Measurements from ENCODE around the gene UTP20. TPM values are rescaled to one million over a fixed set of nuclear protein-coding genes. Genes with fewer than 3 reads are reported as not detected.

UTP20 gene
- total RNA-seq, 1 donor from 2014 or later: 19.3 TPM

- H3K9me3 ChIP-seq (ENCODE audit: insufficient read depth, low read depth, low read length): no peaks in the 10 kb centered on the region
- H3K36me3 Mint-ChIP-seq (ENCODE audit: low read depth, unreplicated experiment): no peaks in the 10 kb centered on the region
- H3K4me3 ChIP-seq (ENCODE audit: insufficient read depth, low read depth, low read length): no peak overlapping the region
- no peaks in the 10 kb centered on the region for H3K4me1 ChIP-seq (ENCODE audit: insufficient read depth, low read length)
- H3K36me3 ChIP-seq (ENCODE audit: insufficient read depth, low read length): peaks cover 29% of the 10 kb centered on the region
- no peak for DNase-seq (ENCODE audit: low read depth)
- no peaks in the 10 kb centered on the region for H3K79me2 ChIP-seq (ENCODE audit: insufficient read depth, low read length)
- no peak for FAIRE-seq
- H2AFZ ChIP-seq (ENCODE audit: low read depth, low read length): no peak overlapping the region
- H3K27me3 Mint-ChIP-seq (ENCODE audit: low read depth, unreplicated experiment): no peaks in the 10 kb centered on the region
- no peaks in the 10 kb centered on the region for H3K27me3 ChIP-seq (ENCODE audit: insufficient read depth, low read length)
- no peaks in the 10 kb centered on the region for H3K9me3 Mint-ChIP-seq (ENCODE audit: unreplicated experiment)
- H4K20me1 ChIP-seq (ENCODE audit: insufficient read depth, low read length): no peaks in the 10 kb centered on the region
- TF ChIP-seq CTCF (IDR thresholded peaks at IDR 0.05; ENCODE audit: insufficient read depth, low read depth, low read length): no peak
- TF ChIP-seq EZH2 (IDR thresholded peaks at IDR 0.05; ENCODE audit: insufficient read depth, low read length): no peak
- no peak overlapping the region for H3K4me2 ChIP-seq (ENCODE audit: low read length)
- H3K27ac ChIP-seq (ENCODE audit: low read depth, low read length): no peak overlapping the region
- no peak overlapping the region for H3K27ac Mint-ChIP-seq (ENCODE audit: unreplicated experiment)
- H3K9ac ChIP-seq (ENCODE audit: low read length): no peak overlapping the region
- H3K4me3 Mint-ChIP-seq (ENCODE audit: unreplicated experiment): no peak overlapping the region
- no peaks in the 10 kb centered on the region for H3K4me1 Mint-ChIP-seq (ENCODE audit: low read depth, unreplicated experiment)
Observed at GRCh38 chr12:101330631-101331030, 50.7 kb downstream of the UTP20 start.

- FAIRE-seq (peak; percentile 47), DNase-seq (ENCODE audit: low read depth) (no peak)
- Mint-ChIP-seq H3K27me3 (ENCODE audit: low read depth, unreplicated experiment) (no peaks in the 10 kb centered on the region), H3K4me3 (ENCODE audit: unreplicated experiment) (no peak overlapping the region), H3K9me3 (ENCODE audit: unreplicated experiment) (no peaks in the 10 kb centered on the region), H3K36me3 (ENCODE audit: low read depth, unreplicated experiment) (no peaks in the 10 kb centered on the region), H3K4me1 (ENCODE audit: low read depth, unreplicated experiment) (no peaks in the 10 kb centered on the region), H3K27ac (ENCODE audit: unreplicated experiment) (no peak overlapping the region)
- H3K9ac ChIP-seq (ENCODE audit: low read length): no peak overlapping the region
- TF ChIP-seq CTCF (IDR thresholded peaks at IDR 0.05; ENCODE audit: insufficient read depth, low read depth, low read length) (no peak), EZH2 (IDR thresholded peaks at IDR 0.05; ENCODE audit: insufficient read depth, low read length) (no peak)
- no peak overlapping the region for H2AFZ ChIP-seq (ENCODE audit: low read depth, low read length)
- H3K4me2 ChIP-seq (ENCODE audit: low read length): no peak overlapping the region
- H3K36me3 ChIP-seq (ENCODE audit: insufficient read depth, low read length): peaks cover 33% of the 10 kb centered on the region
- H3K4me3 ChIP-seq (ENCODE audit: insufficient read depth, low read depth, low read length): no peak overlapping the region
- no peaks in the 10 kb centered on the region for H4K20me1 ChIP-seq (ENCODE audit: insufficient read depth, low read length)
- no peaks in the 10 kb centered on the region for H3K27me3 ChIP-seq (ENCODE audit: insufficient read depth, low read length)
- H3K4me1 ChIP-seq (ENCODE audit: insufficient read depth, low read length): no peaks in the 10 kb centered on the region
- no peaks in the 10 kb centered on the region for H3K79me2 ChIP-seq (ENCODE audit: insufficient read depth, low read length)
- H3K9me3 ChIP-seq (ENCODE audit: insufficient read depth, low read depth, low read length): no peaks in the 10 kb centered on the region
- no peak overlapping the region for H3K27ac ChIP-seq (ENCODE audit: low read depth, low read length)
Observed at GRCh38 chr12:101336437-101336836, 56.5 kb downstream of the UTP20 start.

- DNase-seq (ENCODE audit: low read depth) (no peak), FAIRE-seq (no peak)
- no peaks in the 10 kb centered on the region for H3K27me3 ChIP-seq (ENCODE audit: insufficient read depth, low read length)
- H3K36me3 ChIP-seq (ENCODE audit: insufficient read depth, low read length): peaks cover 37% of the 10 kb centered on the region
- Mint-ChIP-seq H3K4me1 (ENCODE audit: low read depth, unreplicated experiment) (no peaks in the 10 kb centered on the region), H3K36me3 (ENCODE audit: low read depth, unreplicated experiment) (no peaks in the 10 kb centered on the region), H3K27me3 (ENCODE audit: low read depth, unreplicated experiment) (no peaks in the 10 kb centered on the region), H3K9me3 (ENCODE audit: unreplicated experiment) (no peaks in the 10 kb centered on the region), H3K27ac (ENCODE audit: unreplicated experiment) (no peak overlapping the region), H3K4me3 (ENCODE audit: unreplicated experiment) (no peak overlapping the region)
- no peak overlapping the region for H2AFZ ChIP-seq (ENCODE audit: low read depth, low read length)
- no peak overlapping the region for H3K9ac ChIP-seq (ENCODE audit: low read length)
- no peaks in the 10 kb centered on the region for H3K4me1 ChIP-seq (ENCODE audit: insufficient read depth, low read length)
- H3K9me3 ChIP-seq (ENCODE audit: insufficient read depth, low read depth, low read length): no peaks in the 10 kb centered on the region
- no peaks in the 10 kb centered on the region for H4K20me1 ChIP-seq (ENCODE audit: insufficient read depth, low read length)
- H3K27ac ChIP-seq (ENCODE audit: low read depth, low read length): no peak overlapping the region
- TF ChIP-seq EZH2 (IDR thresholded peaks at IDR 0.05; ENCODE audit: insufficient read depth, low read length): no peak
- no peak for TF ChIP-seq CTCF (IDR thresholded peaks at IDR 0.05; ENCODE audit: insufficient read depth, low read depth, low read length)
- H3K4me2 ChIP-seq (ENCODE audit: low read length): no peak overlapping the region
- H3K79me2 ChIP-seq (ENCODE audit: insufficient read depth, low read length): no peaks in the 10 kb centered on the region
- H3K4me3 ChIP-seq (ENCODE audit: insufficient read depth, low read depth, low read length): no peak overlapping the region
Observed at GRCh38 chr12:101338087-101338486, 58.2 kb downstream of the UTP20 start.
